SK-N-MC (cell line): ENCODE measurements around the gene ARHGEF10L.

Experiments
- EZH2 ChIP-seq: fragments of 200-600 bp; sonication (generic); IDR thresholded peaks from one replicate; pipeline ENCODE4 v1.6.1; 2017; ENCODE audit warnings: antibody characterized with exemption
- FOXP2 ChIP-seq: optimal IDR thresholded peaks from 2 replicates; pipeline ENCODE3; 2011; ENCODE audit warnings: mild to moderate bottlenecking, moderate library complexity; ENCODE audit not compliant: insufficient read depth; ENCODE audit errors: extremely low read length, control extremely low read depth
- POLR2AphosphoS5 ChIP-seq: IDR thresholded peaks from 2 replicates; pipeline ENCODE4 v1.6.1; 2012; ENCODE audit warnings: mild to moderate bottlenecking, low read depth, low read length, borderline replicate concordance

DNA sequence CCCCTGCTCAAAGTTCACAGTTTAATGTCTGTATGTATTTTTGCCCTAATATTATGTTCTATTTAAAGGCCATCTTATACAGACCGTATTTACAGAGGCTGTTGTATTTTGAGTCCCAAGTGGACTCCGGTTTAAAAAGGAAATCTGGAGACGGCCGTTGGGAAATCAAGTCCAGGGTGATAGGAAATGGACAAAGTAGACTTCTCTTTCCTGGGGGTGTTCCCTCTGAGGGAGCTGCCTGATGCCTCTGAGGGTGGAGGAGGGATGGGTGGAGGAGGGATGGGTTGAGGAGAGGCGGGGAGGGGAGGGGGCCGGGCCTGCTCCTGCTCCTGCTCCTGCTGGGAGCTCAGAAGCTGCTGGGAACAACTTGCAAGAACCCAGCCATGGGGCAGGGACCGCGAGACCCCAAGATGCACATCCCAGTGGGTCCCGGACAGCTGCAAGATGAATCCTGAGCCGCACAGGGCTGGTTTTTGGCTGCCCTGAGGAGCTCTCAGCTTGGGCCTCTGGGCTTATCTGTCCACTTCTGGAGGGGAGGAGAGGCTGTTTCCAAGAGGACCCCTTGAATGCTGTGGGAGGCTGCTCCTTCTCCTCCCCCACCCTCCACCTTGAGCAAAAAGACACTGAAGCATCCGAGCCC is 203.6 kb downstream of the ARHGEF10L start:
- no peak for TF ChIP-seq EZH2
- TF ChIP-seq POLR2AphosphoS5 = no peak
- TF ChIP-seq FOXP2 = no peak
